ENCODE measurements around the gene RIC8B. TPM values are rescaled to one million over a fixed set of nuclear protein-coding genes. Genes with fewer than 3 reads are reported as not detected.

RIC8B gene
- polyA plus RNA-seq, 2 of the 4 experiments (the other 2 are of a cell fraction), result 10.5 to 25.5 TPM

GRCh38 chr12:106889326-106889725 is 114.8 kb downstream of the RIC8B start:
- H3K9me3 ChIP-seq, result no peaks in the 10 kb centered on the region
- DNase-seq (ENCODE audit: low read depth in 1 of 2, low spot score in 1 of 2) (no peak), FAIRE-seq (no peak), ATAC-seq (no peak)
- 81% methylated on average over 6 of the region's 6 CpGs for WGBS (ENCODE audit: missing lambda C conversion rate)
- no peak overlapping the region for H3K27ac ChIP-seq
- ChIA-PET POLR2A (no interaction called here), CTCF (no interaction called here)
- H3K4me2 ChIP-seq, result no peak overlapping the region
- TF ChIP-seq KDM1A (IDR thresholded peaks at IDR 0.05; ENCODE audit: low read depth) (no peak), RNF2 (IDR thresholded peaks at IDR 0.05; ENCODE audit: borderline replicate concordance, low read depth) (no peak), ZNF302 (CRISPR knock-in tag; IDR thresholded peaks at IDR 0.05) (no peak), SMC3 (IDR thresholded peaks at IDR 0.05) (no peak), CTCF (IDR thresholded peaks at IDR 0.05) (no peak), POLR2AphosphoS2 (conservative IDR thresholded peaks at IDR 0.05; ENCODE audit: low read length) (no peak), MAFK (IDR thresholded peaks at IDR 0.05; ENCODE audit: partially characterized antibody) (no peak), FOSB (CRISPR knock-in tag; IDR thresholded peaks at IDR 0.05) (no peak), CHD2 (IDR thresholded peaks at IDR 0.05; ENCODE audit: low read length, partially characterized antibody) (no peak), RARB (CRISPR knock-in tag; IDR thresholded peaks at IDR 0.05) (no peak), RCOR1 (IDR thresholded peaks at IDR 0.05; ENCODE audit: low read depth, low read length) (no peak), KDM5A (IDR thresholded peaks at IDR 0.05) (no peak)
- H3K4me3 ChIP-seq, result no peak overlapping the region
- H3K4me1 ChIP-seq, result peaks cover 8% of the 10 kb centered on the region; the same call in 1 of the 3 replicates

- CTCF ChIA-PET, result interaction anchor here (0.7 kb wide), 1 partner anchor 31 kb away, joined by 3 read pairs; no protein-coding TSS in a partner anchor
- no peak overlapping the region for H3K27ac ChIP-seq
- no peak overlapping the region for H3K4me2 ChIP-seq
- no peak for DNase-seq (ENCODE audit: low read depth in 1 of 2, low spot score in 1 of 2)
- 89% methylated on average over 4 of the region's 4 CpGs for WGBS (ENCODE audit: missing lambda C conversion rate)
- ATAC-seq, result no peak
- POLR2A ChIA-PET, result no interaction called here
- no peak for FAIRE-seq
- H3K4me1 ChIP-seq, result peaks cover 8% of the 10 kb centered on the region; the same call in 1 of the 3 replicates
- H3K4me3 ChIP-seq, result no peak overlapping the region
- TF ChIP-seq JUN (IDR thresholded peaks at IDR 0.05), result no peak
- TF ChIP-seq NFE2L2 (conservative IDR thresholded peaks at IDR 0.05; ENCODE audit: low read length), result no peak
- no peak for TF ChIP-seq ELK1 (IDR thresholded peaks at IDR 0.05; ENCODE audit: low read depth, low read length)
- no peak for TF ChIP-seq BCL3 (IDR thresholded peaks at IDR 0.05)
- no peak for TF ChIP-seq MAZ (IDR thresholded peaks at IDR 0.05; ENCODE audit: borderline replicate concordance, low read depth, low read length)
- TF ChIP-seq MAFK (IDR thresholded peaks at IDR 0.05; ENCODE audit: partially characterized antibody), result no peak
- no peak for TF ChIP-seq HMGXB4 (CRISPR knock-in tag; IDR thresholded peaks at IDR 0.05; ENCODE audit: borderline replicate concordance)
- TF ChIP-seq KDM1A (IDR thresholded peaks at IDR 0.05; ENCODE audit: low read depth), result no peak
- TF ChIP-seq SREBF2 (IDR thresholded peaks at IDR 0.05), result no peak
- TF ChIP-seq CBX8 (IDR thresholded peaks at IDR 0.05), result no peak
- TF ChIP-seq EP300 (IDR thresholded peaks at IDR 0.05), result no peak
- H3K9me3 ChIP-seq, result no peaks in the 10 kb centered on the region
These were observed 115.6 kb downstream of the RIC8B start for GRCh38 chr12:106889950-106890626.
